Measurements from ENCODE around the gene USO1. TPM values are rescaled to one million over a fixed set of nuclear protein-coding genes. Genes with fewer than 3 reads are reported as not detected.

The USO1 gene
- total and polyA plus RNA-seq, 4 donors = 29.0 to 102 (median 45.0) TPM

DNA sequence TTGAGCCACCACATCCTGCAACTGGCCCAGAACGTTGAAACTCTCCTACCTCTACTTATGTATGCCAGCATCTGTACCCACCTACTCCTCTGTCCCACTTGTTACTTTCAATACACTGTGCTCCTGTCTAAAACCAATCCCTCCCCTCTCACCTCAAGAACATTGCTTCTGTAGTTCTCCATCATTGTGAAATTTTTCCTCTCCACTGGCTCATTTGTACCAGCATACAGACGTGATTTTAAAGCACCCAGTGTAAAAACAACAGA, 25.5 kb upstream of the USO1 start:
- H3K27ac ChIP-seq (ENCODE audit: low read depth in 1 of 2, low read length in 1 of 2) = no peak overlapping the region
- no peak for ATAC-seq (ENCODE audit: insufficient read depth, low FRiP score)
- DNase-seq = no peak
- H3K4me1 ChIP-seq (ENCODE audit: control insufficient read depth in 5 of 5, insufficient read depth in 5 of 5, low read length in 5 of 5) = peaks cover 0 to 7% (median 0%) of the 10 kb centered on the region in 5 donors
- H3K4me3 ChIP-seq = no peak overlapping the region
- WGBS, 2 donors = 27 to 48% methylated on average over 2 of the region's 2 CpGs
- H3K27me3 ChIP-seq (ENCODE audit: control insufficient read depth in 3 of 3, insufficient read depth in 3 of 3, low read length in 2 of 3) = no peaks in the 10 kb centered on the region
- H3K9me3 ChIP-seq (ENCODE audit: control insufficient read depth in 4 of 4, insufficient read depth in 3 of 4, low read length in 3 of 4) = no peaks in the 10 kb centered on the region
- TF ChIP-seq, protein P1, sequence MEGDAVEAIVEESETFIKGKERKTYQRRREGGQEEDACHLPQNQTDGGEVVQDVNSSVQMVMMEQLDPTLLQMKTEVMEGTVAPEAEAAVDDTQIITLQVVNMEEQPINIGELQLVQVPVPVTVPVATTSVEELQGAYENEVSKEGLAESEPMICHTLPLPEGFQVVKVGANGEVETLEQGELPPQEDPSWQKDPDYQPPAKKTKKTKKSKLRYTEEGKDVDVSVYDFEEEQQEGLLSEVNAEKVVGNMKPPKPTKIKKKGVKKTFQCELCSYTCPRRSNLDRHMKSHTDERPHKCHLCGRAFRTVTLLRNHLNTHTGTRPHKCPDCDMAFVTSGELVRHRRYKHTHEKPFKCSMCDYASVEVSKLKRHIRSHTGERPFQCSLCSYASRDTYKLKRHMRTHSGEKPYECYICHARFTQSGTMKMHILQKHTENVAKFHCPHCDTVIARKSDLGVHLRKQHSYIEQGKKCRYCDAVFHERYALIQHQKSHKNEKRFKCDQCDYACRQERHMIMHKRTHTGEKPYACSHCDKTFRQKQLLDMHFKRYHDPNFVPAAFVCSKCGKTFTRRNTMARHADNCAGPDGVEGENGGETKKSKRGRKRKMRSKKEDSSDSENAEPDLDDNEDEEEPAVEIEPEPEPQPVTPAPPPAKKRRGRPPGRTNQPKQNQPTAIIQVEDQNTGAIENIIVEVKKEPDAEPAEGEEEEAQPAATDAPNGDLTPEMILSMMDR (IDR thresholded peaks at IDR 0.05; ENCODE audit: control extremely low read depth, extremely low read depth) = no peak
- no peaks in the 10 kb centered on the region for H3K36me3 ChIP-seq (ENCODE audit: control insufficient read depth in 4 of 4, insufficient read depth in 4 of 4, low read length in 4 of 4)
- no peak overlapping the region for H3K9ac ChIP-seq (ENCODE audit: insufficient read depth in 1 of 2, low read length in 2 of 2)

DNA sequence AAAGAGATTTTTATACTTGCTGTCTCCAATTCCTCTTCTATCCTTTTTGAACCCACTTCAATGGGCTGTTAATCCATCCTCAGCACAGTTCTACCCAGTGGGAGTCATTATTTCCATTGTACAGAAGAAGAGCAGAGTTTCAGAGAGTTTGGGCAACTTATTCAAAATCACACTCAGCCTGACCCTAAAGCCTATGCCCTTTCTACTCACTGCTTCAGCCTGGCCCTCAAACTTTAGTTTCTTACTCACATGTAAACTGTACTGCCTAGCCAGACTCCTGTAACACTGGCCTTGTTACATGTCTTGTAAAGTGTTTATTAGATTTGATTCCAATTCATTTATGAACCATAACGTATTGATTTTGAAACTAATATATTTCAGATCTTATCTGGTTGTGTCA, 25.1 kb upstream of the USO1 start:
- H3K9ac ChIP-seq (ENCODE audit: insufficient read depth in 1 of 2, low read length in 2 of 2) = no peak overlapping the region

DNA sequence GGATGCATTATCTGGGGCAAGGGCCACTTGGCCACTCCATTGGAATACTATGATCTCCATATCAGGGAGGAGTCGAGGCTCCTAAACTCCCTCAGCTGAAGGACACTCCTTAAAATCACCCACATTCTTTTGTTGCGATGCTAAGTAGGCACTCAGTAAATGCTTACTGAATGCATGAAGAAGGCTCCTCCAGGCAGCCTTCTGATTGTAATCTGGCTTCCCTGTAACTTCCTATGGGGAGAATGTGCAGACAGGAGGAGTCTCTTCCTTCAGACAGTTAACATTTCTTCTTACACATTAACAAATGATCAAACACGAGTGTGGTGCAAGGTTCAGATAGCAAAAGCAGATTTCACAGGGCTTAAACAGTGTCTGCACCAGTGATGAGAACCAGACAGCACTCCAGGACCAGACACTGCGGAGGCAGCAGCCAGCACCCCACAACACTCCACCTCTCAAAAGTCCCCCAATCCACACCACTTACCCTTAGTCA, 21.4 kb upstream of the USO1 start:
- DNase-seq (no peak), ATAC-seq (ENCODE audit: insufficient read depth, low FRiP score) (no peak)
- Histone ChIP-seq H3K9me3 (ENCODE audit: control insufficient read depth in 4 of 4, insufficient read depth in 3 of 4, low read length in 3 of 4) (no peaks in the 10 kb centered on the region), H3K27ac (ENCODE audit: low read depth in 1 of 2, low read length in 1 of 2) (no peak overlapping the region), H3K9ac (ENCODE audit: insufficient read depth in 1 of 2, low read length in 2 of 2) (no peak overlapping the region), H3K36me3 (ENCODE audit: control insufficient read depth in 4 of 4, insufficient read depth in 4 of 4, low read length in 4 of 4) (no peaks in the 10 kb centered on the region), H3K4me3 (no peak overlapping the region), H3K4me1 (ENCODE audit: control insufficient read depth in 5 of 5, insufficient read depth in 5 of 5, low read length in 5 of 5) (no peaks in the 10 kb centered on the region), H3K27me3 (ENCODE audit: control insufficient read depth in 3 of 3, insufficient read depth in 3 of 3, low read length in 2 of 3) (no peaks in the 10 kb centered on the region)
- TF ChIP-seq, protein P1 (IDR thresholded peaks at IDR 0.05; ENCODE audit: control extremely low read depth, extremely low read depth) = no peak
- WGBS, 2 donors = 78% methylated on average over 4 of the region's 4 CpGs

More for the DNA sequence above, 25.1 kb upstream of the USO1 start:
- H3K9me3 ChIP-seq (ENCODE audit: control insufficient read depth in 4 of 4, insufficient read depth in 3 of 4, low read length in 3 of 4) = no peaks in the 10 kb centered on the region
- no peaks in the 10 kb centered on the region for H3K36me3 ChIP-seq (ENCODE audit: control insufficient read depth in 4 of 4, insufficient read depth in 4 of 4, low read length in 4 of 4)
- H3K27ac ChIP-seq (ENCODE audit: low read depth in 1 of 2, low read length in 1 of 2) = no peak overlapping the region
- H3K27me3 ChIP-seq (ENCODE audit: control insufficient read depth in 3 of 3, insufficient read depth in 3 of 3, low read length in 2 of 3) = no peaks in the 10 kb centered on the region
- no peak for ATAC-seq (ENCODE audit: insufficient read depth, low FRiP score)
- WGBS, 2 donors = 0% methylated on average over 1 of the region's 1 CpG
- H3K4me1 ChIP-seq (ENCODE audit: control insufficient read depth in 5 of 5, insufficient read depth in 5 of 5, low read length in 5 of 5) = peaks cover 0 to 7% (median 0%) of the 10 kb centered on the region in 5 donors
- H3K4me3 ChIP-seq = no peak overlapping the region
- TF ChIP-seq, protein P1 (IDR thresholded peaks at IDR 0.05; ENCODE audit: control extremely low read depth, extremely low read depth) = no peak
- no peak for DNase-seq

Measured in lung (tissue), 12 donors.